ENCODE measurements around the gene SPON1. TPM values are rescaled to one million over a fixed set of nuclear protein-coding genes. Genes with fewer than 3 reads are reported as not detected.

SPON1 gene
- polyA plus RNA-seq, 6 donors from 2014 or later, result 0.49 to 1.1 (median 0.85) TPM; not detected in 1

GRCh38 chr11:14117632-14118031, 155.1 kb downstream of the SPON1 start:
- no peak for DNase-seq
- ATAC-seq (ENCODE audit: low read depth in 2 of 2), result no peak
- Mint-ChIP-seq H3K4me3 (no peak overlapping the region), H3K4me1 (no peaks in the 10 kb centered on the region), H3K9me3 (peaks cover 0 to 7% (median 0%) of the 10 kb centered on the region in 7 donors), H3K27ac (no peak overlapping the region), H3K36me3 (peaks cover 0 to 13% of the 10 kb centered on the region in 2 donors), H3K27me3 (peaks cover 0 to 29% (median 0%) of the 10 kb centered on the region in 3 donors)

GRCh38 chr11:14118072-14118471, 155.5 kb downstream of the SPON1 start:
- peaks cover 0 to 7% (median 0%) of the 10 kb centered on the region in 7 donors for H3K9me3 Mint-ChIP-seq
- no peak overlapping the region for H3K27ac Mint-ChIP-seq
- H3K27me3 Mint-ChIP-seq, result peaks cover 0 to 26% (median 0%) of the 10 kb centered on the region in 3 donors
- ATAC-seq (ENCODE audit: low read depth in 2 of 2) (no peak), DNase-seq (no peak)
- H3K4me1 Mint-ChIP-seq, result no peaks in the 10 kb centered on the region
- peaks cover 0 to 13% of the 10 kb centered on the region in 2 donors for H3K36me3 Mint-ChIP-seq
- no peak overlapping the region for H3K4me3 Mint-ChIP-seq

DNA sequence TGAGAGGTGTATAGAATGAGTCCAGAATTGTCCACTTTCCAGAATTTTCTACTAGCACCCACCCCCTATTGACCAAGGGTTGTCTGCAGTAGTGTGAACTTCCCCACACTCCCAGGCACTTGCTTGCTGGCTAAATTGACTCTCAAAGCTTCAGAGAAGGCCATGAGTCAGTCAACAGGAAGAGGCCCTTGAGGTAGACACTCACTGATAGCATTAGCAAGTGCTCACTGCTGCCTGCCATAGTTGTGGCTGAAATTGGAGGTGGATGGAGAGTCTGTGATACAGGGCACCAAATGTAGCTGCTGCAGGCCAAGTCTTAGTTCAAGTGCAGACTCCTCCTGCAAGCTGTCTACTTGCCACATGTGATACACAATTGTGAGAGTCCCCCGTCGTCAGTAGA, 156.8 kb downstream of the SPON1 start:
- H3K27ac Mint-ChIP-seq, result no peak overlapping the region
- peaks cover 0 to 14% (median 4%) of the 10 kb centered on the region in 7 donors for H3K9me3 Mint-ChIP-seq
- peaks cover 7 to 13% of the 10 kb centered on the region in 2 donors for H3K36me3 Mint-ChIP-seq
- ATAC-seq (ENCODE audit: low read depth in 2 of 2) (no peak), DNase-seq (no peak)
- no peak overlapping the region for H3K4me3 Mint-ChIP-seq
- H3K4me1 Mint-ChIP-seq, result no peaks in the 10 kb centered on the region
- H3K27me3 Mint-ChIP-seq, result peaks cover 0 to 22% (median 0%) of the 10 kb centered on the region in 3 donors

- ATAC-seq (ENCODE audit: low read depth in 2 of 2), result no peak
- Mint-ChIP-seq H3K36me3 (peaks cover 5 to 11% of the 10 kb centered on the region in 2 donors), H3K4me3 (no peak overlapping the region), H3K4me1 (no peaks in the 10 kb centered on the region), H3K9me3 (peaks cover 4 to 25% (median 6%) of the 10 kb centered on the region in 7 donors), H3K27ac (no peak overlapping the region), H3K27me3 (peaks cover 0 to 8% (median 1%) of the 10 kb centered on the region in 3 donors)
- no peak for DNase-seq
These were observed 161.8 kb downstream of the SPON1 start for GRCh38 chr11:14124350-14124749.

- peaks cover 6 to 12% of the 10 kb centered on the region in 2 donors for H3K36me3 Mint-ChIP-seq
- no peak for DNase-seq
- no peaks in the 10 kb centered on the region for H3K4me1 Mint-ChIP-seq
- H3K9me3 Mint-ChIP-seq, result peaks cover 4 to 28% (median 11%) of the 10 kb centered on the region in 7 donors
- H3K27me3 Mint-ChIP-seq, result peaks cover 0 to 7% (median 4%) of the 10 kb centered on the region in 3 donors
- no peak overlapping the region for H3K4me3 Mint-ChIP-seq
- ATAC-seq (ENCODE audit: low read depth in 2 of 2), result no peak
- H3K27ac Mint-ChIP-seq, result no peak overlapping the region
These were observed 162.4 kb downstream of the SPON1 start for GRCh38 chr11:14124886-14125285.

DNA sequence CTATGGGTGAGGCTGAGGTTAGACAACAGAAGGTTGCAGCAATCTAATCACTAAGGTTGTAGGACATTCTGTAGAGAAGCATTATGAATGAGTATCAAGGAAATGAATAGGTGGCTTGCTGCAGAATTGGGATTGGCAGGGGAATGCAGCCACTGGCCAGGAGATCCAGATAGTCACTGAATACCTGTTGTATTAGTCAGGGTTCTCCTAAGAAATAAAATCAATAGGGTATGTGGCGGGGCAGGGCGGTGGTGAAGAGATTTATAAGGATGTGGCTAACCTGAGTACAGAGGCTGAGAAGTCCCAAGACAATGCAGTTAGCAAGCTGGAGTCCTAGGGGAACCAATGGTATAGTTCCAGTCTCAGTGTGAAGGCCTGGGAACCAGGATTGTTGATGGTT, 163.0 kb downstream of the SPON1 start:
- Mint-ChIP-seq H3K36me3 (peaks cover 6 to 12% of the 10 kb centered on the region in 2 donors), H3K27ac (no peak overlapping the region), H3K9me3 (peaks cover 4 to 28% (median 11%) of the 10 kb centered on the region in 7 donors), H3K4me3 (no peak overlapping the region), H3K4me1 (no peaks in the 10 kb centered on the region), H3K27me3 (peaks cover 0 to 7% (median 4%) of the 10 kb centered on the region in 3 donors)
- no peak for ATAC-seq (ENCODE audit: low read depth in 2 of 2)
- DNase-seq, result no peak

DNA sequence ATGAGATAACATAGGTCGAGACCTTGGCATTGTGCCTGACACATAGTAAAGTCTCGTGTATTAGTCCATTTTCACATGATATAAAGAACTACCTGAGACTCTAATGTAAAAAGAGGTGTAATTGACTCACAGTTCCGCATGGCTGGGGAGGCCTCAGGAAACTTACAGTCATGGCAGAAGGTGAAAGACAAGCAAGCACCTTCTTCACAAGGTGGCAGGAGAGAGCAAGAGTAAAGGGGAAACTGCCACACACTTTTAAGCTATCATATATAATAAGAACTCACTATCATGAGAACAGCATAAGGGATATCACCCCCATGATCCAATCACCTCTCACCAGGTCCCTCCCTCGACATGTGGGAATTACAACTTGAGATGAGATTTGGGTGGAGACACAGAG, 165.2 kb downstream of the SPON1 start:
- Mint-ChIP-seq H3K27ac (no peak overlapping the region), H3K36me3 (peaks cover 6 to 12% of the 10 kb centered on the region in 2 donors)

GRCh38 chr11:14132312-14132711, 169.8 kb downstream of the SPON1 start:
- Mint-ChIP-seq H3K4me1 (no peaks in the 10 kb centered on the region), H3K9me3 (peaks cover 0 to 21% (median 8%) of the 10 kb centered on the region in 7 donors), H3K4me3 (no peak overlapping the region), H3K27me3 (peaks cover 0 to 8% (median 4%) of the 10 kb centered on the region in 3 donors), H3K36me3 (peaks cover 6% of the 10 kb centered on the region in 2 donors), H3K27ac (no peak overlapping the region)
- DNase-seq (no peak), ATAC-seq (ENCODE audit: low read depth in 2 of 2) (no peak)

More for the DNA sequence above, 165.2 kb downstream of the SPON1 start:
- no peak for ATAC-seq (ENCODE audit: low read depth in 2 of 2)
- Mint-ChIP-seq H3K9me3 (peaks cover 4 to 28% (median 11%) of the 10 kb centered on the region in 7 donors), H3K4me3 (no peak overlapping the region), H3K4me1 (no peaks in the 10 kb centered on the region), H3K27me3 (peaks cover 0 to 4% (median under 1%) of the 10 kb centered on the region in 3 donors)
- DNase-seq, result no peak

DNA sequence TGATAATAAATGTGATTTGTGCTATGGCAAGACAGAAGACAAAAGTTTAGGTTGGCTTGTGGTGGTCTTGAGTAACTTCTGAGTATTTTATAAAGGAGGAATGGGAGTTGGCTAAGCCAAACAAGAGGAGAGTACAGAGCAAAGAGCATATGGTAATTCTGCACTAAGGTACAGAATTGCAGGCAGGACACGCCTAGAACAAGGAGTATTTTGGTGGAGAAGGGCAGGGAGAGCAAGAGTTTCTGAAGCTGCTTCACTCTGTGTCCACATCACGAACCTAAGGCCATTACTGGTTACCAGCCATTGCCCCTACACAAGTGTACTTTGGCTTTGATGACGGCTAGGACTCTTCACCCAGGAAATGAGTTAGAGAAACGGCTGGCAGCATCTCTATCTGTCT, 170.9 kb downstream of the SPON1 start:
- Mint-ChIP-seq H3K27ac (no peak overlapping the region), H3K36me3 (peaks cover 6% of the 10 kb centered on the region in 2 donors), H3K9me3 (peaks cover 0 to 12% (median 7%) of the 10 kb centered on the region in 7 donors), H3K4me1 (no peaks in the 10 kb centered on the region), H3K27me3 (peaks cover 0 to 8% (median 4%) of the 10 kb centered on the region in 3 donors), H3K4me3 (no peak overlapping the region)
- DNase-seq, result no peak
- ATAC-seq (ENCODE audit: low read depth in 2 of 2), result no peak

DNA sequence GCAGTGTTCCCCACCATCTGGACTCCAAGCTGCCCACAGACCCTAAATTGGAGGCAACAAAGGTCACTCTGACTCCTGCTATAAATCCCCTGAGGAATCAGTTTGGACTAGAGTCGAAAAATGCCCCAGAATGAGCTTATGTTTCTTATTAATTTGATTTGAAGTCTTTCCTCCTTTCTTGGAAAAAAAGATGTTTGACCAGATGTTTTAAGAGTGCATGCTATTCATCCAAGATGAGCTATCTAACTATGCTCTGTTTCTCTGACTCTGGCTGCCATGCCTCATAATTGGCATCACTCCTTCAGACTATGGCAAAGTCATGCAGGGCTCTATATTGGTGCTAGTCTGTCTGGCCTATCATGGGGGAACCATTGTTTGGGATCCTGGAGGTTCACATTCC, 174.0 kb downstream of the SPON1 start:
- H3K36me3 Mint-ChIP-seq, result no peaks in the 10 kb centered on the region
- peak overlapping the region in 1 of 6 donors; percentile 8 for H3K27ac Mint-ChIP-seq
- no peak for ATAC-seq (ENCODE audit: low read depth in 2 of 2)
- no peak overlapping the region for H3K4me3 Mint-ChIP-seq
- H3K9me3 Mint-ChIP-seq, result peaks cover 0 to 2% (median 0%) of the 10 kb centered on the region in 7 donors
- no peaks in the 10 kb centered on the region for H3K4me1 Mint-ChIP-seq
- H3K27me3 Mint-ChIP-seq, result peaks cover 0 to 8% (median 5%) of the 10 kb centered on the region in 3 donors
- DNase-seq, result no peak

DNA sequence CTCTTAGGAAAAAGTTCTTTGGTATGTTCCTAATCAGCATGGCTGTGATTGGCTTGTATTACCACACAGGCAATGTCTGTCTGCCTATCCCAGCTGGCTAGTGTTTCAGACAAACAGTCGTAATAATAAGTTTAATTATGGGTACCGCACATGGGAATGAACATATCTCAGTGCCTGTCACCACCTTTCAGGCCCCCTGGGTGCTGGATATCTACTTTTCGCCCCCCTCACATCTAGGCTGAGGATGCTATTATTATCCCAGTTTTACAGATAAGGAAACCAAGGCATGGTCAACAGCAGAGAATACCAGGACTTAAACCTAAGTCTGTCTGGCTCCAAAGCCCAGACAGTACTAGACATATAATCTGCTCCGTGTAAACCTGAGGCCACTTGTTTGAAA, 174.8 kb downstream of the SPON1 start:
- Mint-ChIP-seq H3K4me3 (no peak overlapping the region), H3K27ac (peak overlapping the region in 1 of 6 donors; percentile 8), H3K4me1 (no peaks in the 10 kb centered on the region), H3K9me3 (peaks cover 0 to 2% (median 0%) of the 10 kb centered on the region in 7 donors), H3K27me3 (peaks cover 0 to 8% (median 5%) of the 10 kb centered on the region in 3 donors), H3K36me3 (no peaks in the 10 kb centered on the region)
- ATAC-seq (ENCODE audit: low read depth in 2 of 2) (no peak), DNase-seq (no peak)

DNA sequence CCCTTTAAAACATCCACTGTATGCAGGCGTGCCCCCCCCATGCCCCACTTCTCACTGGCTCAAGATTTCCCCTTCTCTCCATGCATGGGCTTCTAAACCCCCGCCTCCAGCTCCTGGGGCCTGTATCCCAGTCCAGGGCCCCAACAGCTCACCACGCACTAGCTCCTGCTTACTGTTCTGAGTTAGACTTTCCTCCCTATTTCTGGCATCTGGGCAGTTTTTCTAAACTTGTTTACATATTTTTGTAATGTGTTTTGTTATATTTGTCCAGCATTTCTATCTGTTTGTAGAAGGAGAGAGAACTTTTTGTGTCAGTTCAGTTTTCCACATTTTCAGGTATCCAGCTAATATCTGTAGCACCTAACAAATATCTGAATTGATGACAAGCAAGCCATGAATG, 178.5 kb downstream of the SPON1 start:
- peak overlapping the region in 2 of 6 donors; percentile 28 to 83 for H3K27ac Mint-ChIP-seq
- no peak overlapping the region for H3K4me3 Mint-ChIP-seq
- DNase-seq, result no peak
- peaks cover 0 to 6% (median 5%) of the 10 kb centered on the region in 3 donors for H3K27me3 Mint-ChIP-seq
- H3K4me1 Mint-ChIP-seq, result no peaks in the 10 kb centered on the region
- no peaks in the 10 kb centered on the region for H3K36me3 Mint-ChIP-seq
- H3K9me3 Mint-ChIP-seq, result peaks cover 0 to 3% (median 0%) of the 10 kb centered on the region in 7 donors
- ATAC-seq (ENCODE audit: low read depth in 2 of 2), result no peak

DNA sequence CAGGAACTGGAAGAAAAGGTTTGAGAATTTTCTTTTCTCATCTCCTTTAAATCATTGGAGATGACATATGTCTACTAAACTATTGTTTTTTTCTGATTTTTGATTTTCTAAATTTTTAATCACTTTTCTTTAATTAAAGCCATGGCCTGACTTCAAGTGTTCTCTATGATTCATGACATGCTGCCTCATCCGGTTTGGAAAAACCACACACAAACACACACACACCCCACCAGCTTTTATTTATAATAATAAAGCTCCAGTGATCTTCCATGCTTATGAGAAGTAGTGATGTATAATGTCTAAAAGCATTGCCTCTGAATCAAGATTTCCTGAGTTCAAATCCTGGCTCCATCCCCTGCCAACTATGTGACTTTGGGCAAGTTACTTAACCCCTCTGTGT, 179.2 kb downstream of the SPON1 start:
- Mint-ChIP-seq H3K27ac (no peak overlapping the region), H3K4me1 (no peaks in the 10 kb centered on the region), H3K27me3 (peaks cover 0 to 6% (median 5%) of the 10 kb centered on the region in 3 donors), H3K36me3 (no peaks in the 10 kb centered on the region), H3K9me3 (peaks cover 0 to 3% (median 0%) of the 10 kb centered on the region in 7 donors), H3K4me3 (no peak overlapping the region)
- ATAC-seq (ENCODE audit: low read depth in 2 of 2) (no peak), DNase-seq (no peak)

- Mint-ChIP-seq H3K36me3 (no peaks in the 10 kb centered on the region), H3K4me3 (no peak overlapping the region), H3K27ac (no peak overlapping the region), H3K9me3 (peaks cover 0 to 3% (median 0%) of the 10 kb centered on the region in 7 donors), H3K27me3 (peaks cover 0 to 9% (median 5%) of the 10 kb centered on the region in 3 donors), H3K4me1 (no peaks in the 10 kb centered on the region)
- no peak for DNase-seq
- no peak for ATAC-seq (ENCODE audit: low read depth in 2 of 2)
These were observed 182.4 kb downstream of the SPON1 start for GRCh38 chr11:14144934-14145333.

All from naive B cell (primary cell).